ENCODE data around the gene GNPAT. TPM values are rescaled to one million over a fixed set of nuclear protein-coding genes. Genes with fewer than 3 reads are reported as not detected.
A peak's percentile ranks its signal among the peaks of the same experiment; 100 is the strongest.

The GNPAT gene
- total and polyA plus RNA-seq, 2 of the 8 experiments (the other 6 are each of a cell fraction or from before 2014, with no cell fraction given), result 22.9 to 47.4 TPM

GRCh38 chr1:231211005-231211857 is 29.8 kb upstream of the GNPAT start (continued):
- TF ChIP-seq CHD7 (IDR thresholded peaks at IDR 0.05; ENCODE audit: insufficient replicate concordance, low read length) (no peak), EGR1 (IDR thresholded peaks at IDR 0.05; ENCODE audit: borderline replicate concordance, low read depth, low read length) (0 out of 2 replicates have a peak, but pooled peaks have one; percentile 42), TAF1 (IDR thresholded peaks at IDR 0.05; ENCODE audit: low read depth, low read length) (no peak), TCF12 (IDR thresholded peaks at IDR 0.05; ENCODE audit: low read depth, low read length) (no peak), SIN3A (conservative IDR thresholded peaks at IDR 0.05 in 1 of 2, IDR thresholded peaks at IDR 0.05 in 1 of 2; ENCODE audit: low read depth in 1 of 2, low read length in 2 of 2) (no peak), E2F6 (IDR thresholded peaks at IDR 0.05) (peak; percentile 49; the same call in 1 of the 2 replicates), GABPA (IDR thresholded peaks at IDR 0.05; ENCODE audit: borderline replicate concordance, insufficient read depth, low read length) (peak; percentile 77; the same call in 1 of the 2 replicates), ASH2L (IDR thresholded peaks at IDR 0.05; ENCODE audit: low read length) (no peak)
